GM21825 (cell line): ENCODE measurements around the gene GATD1.

Experiments
- ATAC-seq: cut with Tn5 transposase; IDR thresholded peaks from one replicate; pipeline ENCODE4 v1.9.1; 2021; ENCODE audit warnings: mild to moderate bottlenecking, moderate library complexity; ENCODE audit not compliant: unreplicated experiment

The GATD1 gene

GRCh38 chr11:813072-813455 lies 35.8 kb upstream of the GATD1 start:
- ATAC-seq: no peak

GRCh38 chr11:812390-812789 lies 35.1 kb upstream of the GATD1 start:
- ATAC-seq: no peak

- no peak for ATAC-seq
Measured at GRCh38 chr11:811446-812245, 34.4 kb upstream of the GATD1 start.

- ATAC-seq: no peak
Measured at GRCh38 chr11:810040-810567, 32.8 kb upstream of the GATD1 start.

GRCh38 chr11:809287-810039 lies 32.2 kb upstream of the GATD1 start, which contains the start of gene RPLP2:
Gene RPLP2, plus strand, starts transcription at chr11:809967. Its CDS starts 268 bp downstream, at chr11:810235.
- ATAC-seq: peak; percentile 74

GRCh38 chr11:808427-809286 lies 31.4 kb upstream of the GATD1 start:
- no peak for ATAC-seq

GRCh38 chr11:804599-804964 lies 27.3 kb upstream of the GATD1 start:
- ATAC-seq: no peak

- no peak for ATAC-seq
Measured at GRCh38 chr11:803770-804598, 26.7 kb upstream of the GATD1 start.

- no peak for ATAC-seq
Measured at GRCh38 chr11:803467-803742, 26.1 kb upstream of the GATD1 start.

- ATAC-seq: no peak
Measured at GRCh38 chr11:802693-803466, 25.6 kb upstream of the GATD1 start.

- no peak for ATAC-seq
Measured at GRCh38 chr11:802018-802617, 24.8 kb upstream of the GATD1 start.

GRCh38 chr11:801097-801780 lies 24.0 kb upstream of the GATD1 start:
- ATAC-seq: no peak

- no peak for ATAC-seq
Measured at GRCh38 chr11:800473-800872, 23.2 kb upstream of the GATD1 start.

- ATAC-seq: no peak
Measured at GRCh38 chr11:799641-800316, 22.5 kb upstream of the GATD1 start.

GRCh38 chr11:798093-798713 lies 20.9 kb upstream of the GATD1 start, which contains the start of gene SLC25A22:
Gene SLC25A22, minus strand, starts transcription at chr11:798281. Its CDS starts 3,275 bp downstream, at chr11:795006.
- peak; percentile 51 for ATAC-seq

GRCh38 chr11:797296-798092 lies 20.2 kb upstream of the GATD1 start:
- peak; percentile 32 for ATAC-seq
